D721Med (cell line): Measurements from ENCODE around the gene FAM168A.

Source experiments
- DNase-seq: peaks from one replicate; pipeline ENCODE4 v3.0.0; 2011; ENCODE audit warnings: low spot score; ENCODE audit not compliant: insufficient read length
- FAIRE-seq: peaks from 2 replicates; lab custom pipeline; 2011; peaks lifted over from hg19 to GRCh38; lab: Jason Lieb, UNC
- CTCF ChIP-seq: IDR thresholded peaks from 2 replicates; pipeline ENCODE4 v1.5.1; 2012; ENCODE audit warnings: mild to moderate bottlenecking, control low read depth; ENCODE audit not compliant: insufficient read depth; ENCODE audit errors: missing control alignments

Gene FAM168A

GRCh38 chr11:73376803-73377629 is 220.9 kb downstream of the FAM168A start:
- DNase-seq (no peak), FAIRE-seq (no peak)
- no peak for TF ChIP-seq CTCF

DNA sequence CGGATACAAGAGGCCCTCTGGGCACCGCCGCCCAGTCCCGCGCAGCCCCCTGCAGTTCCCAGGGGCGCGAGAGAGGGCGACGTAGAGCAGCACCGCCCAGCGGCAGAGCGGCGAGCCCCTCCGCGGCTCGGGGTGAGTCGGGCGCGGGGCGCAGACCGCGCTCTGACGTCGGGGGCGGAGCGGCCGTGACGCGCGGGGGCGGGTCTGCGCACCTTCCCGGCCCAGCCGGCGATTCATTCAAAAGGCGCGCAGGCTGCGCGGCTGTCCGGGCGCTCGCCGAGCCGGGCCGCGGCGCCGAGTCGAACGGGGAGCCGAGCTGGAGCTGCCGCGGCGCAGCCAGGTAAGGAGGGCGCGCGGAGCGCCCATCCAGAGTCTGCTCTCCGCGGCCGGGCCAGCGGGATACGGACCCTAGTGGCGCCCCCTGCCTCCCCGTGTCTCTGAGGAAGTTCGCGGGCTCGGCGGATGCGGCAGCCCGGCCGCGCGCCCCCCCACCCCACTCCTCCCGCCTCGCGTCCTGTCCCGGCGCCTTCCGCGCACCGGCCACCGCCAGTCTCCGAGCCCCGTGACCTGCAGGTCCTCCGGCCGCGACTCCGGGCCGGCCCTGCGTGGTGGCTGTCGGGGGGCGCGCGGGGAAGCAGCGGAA is 221.6 kb downstream of the FAM168A start, which contains the start of gene RELT:
RELT (plus strand) TSS at position 240 of the 643 bp plus-strand sequence. CDS start 12,738 bp downstream, outside the sequence.
- FAIRE-seq (no peak), DNase-seq (peak; percentile 95)
- peak; percentile 73 for TF ChIP-seq CTCF

DNA sequence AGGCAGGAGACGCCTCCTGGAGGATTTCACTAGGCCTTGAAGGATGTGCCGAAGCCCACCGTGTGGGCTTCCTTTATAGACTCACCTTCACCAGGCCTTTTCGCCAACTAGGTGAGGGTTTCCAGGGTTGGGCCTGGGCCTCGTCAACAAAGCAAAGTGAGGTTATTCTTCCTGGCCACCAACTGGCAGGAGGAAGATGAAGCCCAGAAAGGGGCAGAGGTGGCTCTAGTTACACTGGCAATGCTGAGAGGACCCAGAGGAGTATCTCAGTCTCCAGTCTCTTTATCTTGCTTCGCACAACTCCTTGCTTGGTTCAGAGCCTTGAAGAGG is 222.1 kb downstream of the FAM168A start:
- FAIRE-seq: no peak
- no peak for DNase-seq
- TF ChIP-seq CTCF: no peak

GRCh38 chr11:73374151-73374550 is 223.8 kb downstream of the FAM168A start:
- DNase-seq (no peak), FAIRE-seq (no peak)
- no peak for TF ChIP-seq CTCF

- no peak for DNase-seq
- no peak for TF ChIP-seq CTCF
- no peak for FAIRE-seq
Observed at GRCh38 chr11:73372375-73372993, 225.4 kb downstream of the FAM168A start.

DNA sequence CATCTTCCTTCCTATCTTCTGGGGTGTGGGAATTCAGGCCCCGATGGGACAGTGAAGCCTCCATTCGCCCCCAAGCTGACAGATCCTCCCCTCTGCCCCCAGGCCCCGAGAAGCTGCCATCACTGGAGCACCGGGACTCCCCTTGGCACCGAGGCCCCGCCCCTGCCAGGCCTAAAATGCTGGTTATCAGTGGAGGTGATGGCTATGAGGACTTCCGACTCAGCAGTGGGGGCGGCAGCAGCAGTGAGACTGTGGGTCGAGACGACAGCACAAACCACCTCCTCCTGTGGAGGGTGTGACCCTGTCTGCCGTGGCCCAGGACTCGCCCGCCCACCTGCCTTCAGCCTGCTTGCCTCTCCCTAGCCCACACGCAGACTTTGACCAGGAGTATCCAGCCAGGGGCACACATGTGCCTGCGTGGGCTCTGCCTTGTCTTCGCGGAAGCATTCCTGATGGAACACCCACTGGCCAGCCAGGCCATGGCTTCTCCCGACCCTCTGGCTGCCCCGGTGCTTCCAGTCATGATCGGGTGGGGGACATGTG is 230.4 kb downstream of the FAM168A start:
- no peak for TF ChIP-seq CTCF
- FAIRE-seq: no peak
- DNase-seq: no peak
